GM10266 (cell line): Measurements from ENCODE around the gene POU3F1.

Experiments used
- DNase-seq: peaks from one replicate; pipeline ENCODE4 v3.0.0; 2012; ENCODE audit errors: extremely low spot score
- TF ChIP-seq, protein P1 (sequence below): IDR thresholded peaks from 2 replicates; pipeline ENCODE4 v1.5.1; 2012; ENCODE audit warnings: mild to moderate bottlenecking, low read depth; ENCODE audit not compliant: control insufficient read depth, insufficient read depth; ENCODE audit errors: missing control alignments

Gene POU3F1

DNA sequence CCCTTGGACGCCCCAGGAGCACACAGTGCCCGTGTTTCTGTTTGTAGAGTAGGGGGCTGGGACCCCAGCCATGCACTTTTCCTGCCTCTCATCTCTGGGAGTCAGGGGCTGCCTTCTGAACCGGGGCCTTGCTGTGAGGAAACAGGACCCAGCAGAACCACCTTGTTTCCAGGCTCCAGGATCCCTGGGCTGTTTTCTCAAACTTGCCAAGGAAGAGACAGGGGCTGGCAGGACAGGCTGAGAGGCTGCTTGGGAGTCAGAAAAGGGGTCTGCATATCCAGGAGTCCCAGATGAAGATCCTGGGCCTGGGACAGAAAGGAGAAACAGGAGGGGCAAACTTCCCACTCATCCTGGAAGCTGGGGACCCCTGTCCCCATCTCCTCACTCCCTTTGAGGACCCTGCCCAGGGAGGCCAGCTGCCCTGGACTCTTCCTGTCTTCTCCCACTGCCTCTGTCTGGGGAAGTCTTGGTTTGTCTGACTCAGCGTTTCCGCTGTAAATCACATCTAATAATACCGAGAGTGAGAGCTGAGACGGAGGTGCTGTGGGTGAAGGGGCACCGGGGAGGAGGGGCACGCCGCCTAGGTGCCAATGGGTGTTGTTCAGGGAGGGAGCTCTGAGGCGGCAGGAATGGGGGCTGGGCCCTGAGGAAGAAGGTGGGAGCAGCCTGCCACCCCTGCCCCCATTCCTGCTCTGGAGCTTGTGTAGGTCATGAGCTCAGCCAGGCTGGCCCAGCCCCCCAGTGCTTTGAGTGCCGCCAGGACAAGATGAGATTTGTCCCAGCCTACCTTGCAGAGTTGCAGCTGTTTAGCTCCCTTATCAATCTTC lies 16.7 kb downstream of the POU3F1 start:
- peak; percentile 77 for DNase-seq
- TF ChIP-seq, protein P1, sequence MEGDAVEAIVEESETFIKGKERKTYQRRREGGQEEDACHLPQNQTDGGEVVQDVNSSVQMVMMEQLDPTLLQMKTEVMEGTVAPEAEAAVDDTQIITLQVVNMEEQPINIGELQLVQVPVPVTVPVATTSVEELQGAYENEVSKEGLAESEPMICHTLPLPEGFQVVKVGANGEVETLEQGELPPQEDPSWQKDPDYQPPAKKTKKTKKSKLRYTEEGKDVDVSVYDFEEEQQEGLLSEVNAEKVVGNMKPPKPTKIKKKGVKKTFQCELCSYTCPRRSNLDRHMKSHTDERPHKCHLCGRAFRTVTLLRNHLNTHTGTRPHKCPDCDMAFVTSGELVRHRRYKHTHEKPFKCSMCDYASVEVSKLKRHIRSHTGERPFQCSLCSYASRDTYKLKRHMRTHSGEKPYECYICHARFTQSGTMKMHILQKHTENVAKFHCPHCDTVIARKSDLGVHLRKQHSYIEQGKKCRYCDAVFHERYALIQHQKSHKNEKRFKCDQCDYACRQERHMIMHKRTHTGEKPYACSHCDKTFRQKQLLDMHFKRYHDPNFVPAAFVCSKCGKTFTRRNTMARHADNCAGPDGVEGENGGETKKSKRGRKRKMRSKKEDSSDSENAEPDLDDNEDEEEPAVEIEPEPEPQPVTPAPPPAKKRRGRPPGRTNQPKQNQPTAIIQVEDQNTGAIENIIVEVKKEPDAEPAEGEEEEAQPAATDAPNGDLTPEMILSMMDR, result no peak

DNA sequence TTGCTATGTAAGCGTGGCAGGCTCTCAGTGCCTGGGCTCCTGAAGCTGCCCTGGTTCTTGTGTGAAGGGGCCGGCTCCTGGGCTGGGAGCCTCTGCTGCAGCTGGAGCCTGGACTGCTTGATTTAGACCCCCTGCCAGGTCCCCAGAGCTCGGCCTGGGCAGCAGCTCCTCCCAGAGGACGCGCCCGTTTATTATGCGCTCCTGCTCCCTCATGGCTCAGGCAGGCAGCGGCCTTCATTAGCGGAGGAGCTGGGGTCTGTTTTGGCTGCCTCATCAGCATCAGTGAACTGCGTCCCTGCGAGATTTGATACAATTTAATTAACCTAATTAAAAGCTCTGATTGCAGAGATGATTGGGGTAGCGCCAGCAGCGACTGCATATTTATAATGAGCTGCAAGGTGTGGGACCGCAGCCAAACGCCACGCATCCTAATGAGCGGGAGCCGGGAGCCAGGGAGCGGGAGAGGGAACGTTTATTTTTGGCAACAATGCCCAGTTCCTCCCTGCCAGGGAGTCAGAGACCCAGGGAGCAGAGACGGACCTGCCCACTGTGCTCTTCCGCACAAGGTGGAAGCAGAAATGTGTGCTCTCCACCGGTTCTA lies 17.4 kb downstream of the POU3F1 start:
- no peak for DNase-seq
- TF ChIP-seq, protein P1, result no peak

DNA sequence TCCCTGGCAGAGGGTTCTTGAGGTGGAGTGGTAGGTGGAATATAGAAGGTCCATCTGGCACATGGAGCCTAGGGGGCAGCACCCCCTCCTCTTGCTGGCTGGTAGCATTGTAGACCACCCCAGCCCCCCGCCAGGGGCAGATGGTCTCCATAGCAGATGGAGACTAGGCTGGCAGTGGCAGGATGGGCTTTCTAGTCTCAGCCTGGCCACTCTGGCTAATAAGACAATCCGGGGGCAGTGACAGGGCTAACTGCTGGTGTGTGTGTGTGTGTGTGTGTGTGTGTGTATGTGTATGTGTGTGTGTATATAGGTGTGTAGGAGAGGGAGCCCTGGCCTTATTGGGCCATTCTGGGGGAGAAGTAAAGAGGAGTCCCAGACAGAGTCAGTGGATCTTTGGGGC lies 17.9 kb downstream of the POU3F1 start:
- no peak for DNase-seq
- TF ChIP-seq, protein P1, result no peak

DNA sequence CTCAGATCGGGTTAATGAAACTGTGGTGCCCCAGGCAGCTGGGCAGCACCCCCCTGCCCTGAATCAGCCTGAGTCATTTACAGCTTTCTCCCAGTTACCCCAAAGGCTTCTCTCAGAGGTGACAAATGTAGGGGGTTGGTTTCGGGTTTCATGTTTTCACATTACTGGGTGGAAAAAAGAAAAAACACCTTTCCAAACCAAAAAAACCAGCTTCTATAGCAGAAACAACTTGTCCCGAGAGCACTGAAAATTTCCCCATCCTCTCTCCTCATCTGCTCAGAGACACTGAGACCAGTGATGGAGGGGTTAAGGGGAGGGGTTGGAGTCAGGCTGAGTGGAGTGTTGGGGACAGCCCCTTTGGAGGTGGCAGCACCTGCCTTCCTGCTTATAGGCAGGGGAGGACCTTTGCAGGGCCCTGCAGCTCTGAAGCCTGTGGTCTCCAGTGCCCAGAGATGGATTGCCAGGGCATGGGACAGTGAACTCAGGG lies 18.4 kb downstream of the POU3F1 start:
- TF ChIP-seq, protein P1, result no peak
- DNase-seq, result peak; percentile 82

DNA sequence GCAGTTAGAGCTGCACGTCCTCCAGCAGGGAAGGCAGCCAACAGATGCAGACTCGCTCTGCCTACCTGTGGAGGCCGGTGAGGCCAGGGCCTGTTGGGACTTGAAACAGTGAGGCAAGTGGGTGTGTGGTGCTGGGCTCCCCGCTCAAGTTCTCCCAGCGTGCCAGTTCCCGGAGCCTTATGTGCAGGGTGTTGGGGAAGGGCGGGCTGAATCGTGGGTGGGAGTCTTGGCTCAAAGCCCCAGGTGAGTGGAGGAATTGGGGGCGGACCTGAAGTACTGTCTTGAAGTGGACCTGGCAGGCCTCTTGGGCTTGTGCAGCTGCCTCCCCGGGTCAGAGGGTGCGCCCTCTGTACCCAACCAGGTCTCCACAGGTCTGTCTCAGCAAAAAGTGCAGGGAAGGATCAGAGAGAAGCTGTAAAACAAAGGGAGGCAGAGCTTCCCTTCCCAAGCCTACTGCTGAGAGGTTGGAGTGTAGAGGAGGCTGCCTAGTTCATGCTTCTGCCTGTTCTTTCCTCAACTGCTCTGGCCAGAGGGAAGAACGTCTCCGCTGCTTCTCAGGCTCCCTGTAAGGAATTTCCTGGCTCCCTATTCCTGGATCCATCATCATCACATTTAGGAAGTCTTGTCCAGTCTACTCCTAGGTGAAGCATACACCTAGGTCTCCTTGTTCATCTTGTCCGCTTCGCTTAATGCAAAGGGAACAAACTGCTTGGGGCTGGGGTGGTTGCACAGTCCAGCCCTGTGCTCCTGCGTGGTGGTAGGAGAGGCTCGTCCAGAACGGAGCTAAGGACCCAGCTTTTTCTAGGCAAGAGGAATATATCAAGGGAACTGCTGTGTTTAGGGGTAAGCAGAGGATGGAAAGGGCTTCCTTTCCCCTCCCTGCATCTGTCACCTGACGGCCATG lies 19.1 kb downstream of the POU3F1 start:
- peak; percentile 33 for DNase-seq

DNA sequence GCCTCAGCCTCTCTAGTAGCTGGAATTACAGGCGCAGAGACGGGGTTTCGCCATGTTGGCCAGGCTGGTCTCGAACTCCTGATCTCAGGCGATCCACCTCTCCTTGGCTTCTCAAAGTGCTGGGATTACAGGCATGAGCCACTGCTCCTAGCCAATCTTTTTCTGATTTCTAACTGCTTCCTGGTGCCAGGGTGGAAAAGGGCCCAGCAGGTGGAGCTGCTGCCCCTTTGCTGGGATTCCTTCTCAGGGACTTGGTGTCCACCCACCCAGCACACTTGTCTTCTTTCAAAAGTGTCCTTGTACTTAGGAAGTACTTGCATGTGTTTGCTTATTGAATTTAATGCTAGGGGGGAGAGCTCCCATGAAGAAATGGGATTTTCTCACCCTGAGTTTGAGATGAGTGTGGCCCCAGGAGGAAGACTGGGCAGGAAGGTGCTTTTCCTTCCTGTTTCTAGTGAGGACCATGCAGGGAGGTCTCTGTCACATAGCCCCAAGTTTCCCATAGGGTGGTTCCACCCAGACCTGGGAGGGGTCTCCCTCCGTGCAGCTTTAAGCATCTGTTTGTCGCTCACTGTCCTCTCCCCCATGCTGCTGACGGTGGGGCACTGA lies 19.9 kb downstream of the POU3F1 start:
- TF ChIP-seq, protein P1, result peak; percentile 81
- DNase-seq, result no peak

More for the DNA sequence above, 19.1 kb downstream of the POU3F1 start:
- TF ChIP-seq, protein P1, result no peak
